A673 (cell line): Measurements from ENCODE around the gene NEK8. TPM values are rescaled to one million over a fixed set of nuclear protein-coding genes. Genes with fewer than 3 reads are reported as not detected.
"Not testable (repeated sequence)": the region's sequence is repeated elsewhere in the genome, so short reads cannot be mapped to it uniquely, and the experiment has no call there.

Experiments used
- BruUV-seq: library from RNA; stranded (reverse); fragments of 400-500 nt; replicated peaks from 2 replicates; lab custom pipeline; 2021; lab: Mats Ljungman, UMichigan
- CTCF ChIA-PET: fragments of 300-600 bp; sonication (Branson Sonifier 250); formaldehyde crosslinking; loops from one replicate; lab custom pipeline; 2022; ENCODE audit warnings: antibody characterized with exemption; lab: Charles Lee
- POLR2A ChIA-PET: fragments of 300-600 bp; sonication (Branson Sonifier 250); formaldehyde crosslinking; loops from one replicate; lab custom pipeline; 2022; ENCODE audit warnings: antibody characterized with exemption; ENCODE audit not compliant: low non-redundant PET; lab: Charles Lee
- DNase-seq: peaks from one replicate; pipeline ENCODE4 v3.0.0-alpha.2; 2015; ENCODE audit warnings: low spot score
- H3K27ac ChIP-seq: fragments of 200-600 bp; sonication (generic); 2 replicates; pipeline ENCODE4 v1.5.1; 2016; ENCODE audit warnings: mixed run types, low read depth, mild to moderate bottlenecking, mixed read lengths, antibody characterized with exemption, low read length; ENCODE audit not compliant: poor library complexity, severe bottlenecking
- H3K27me3 ChIP-seq: fragments of 200-600 bp; sonication (generic); replicated peaks from 2 replicates; pipeline ENCODE4 v1.6.1; 2017; ENCODE audit warnings: mixed run types, low read depth, mild to moderate bottlenecking, mixed read lengths, antibody characterized with exemption, low read length; ENCODE audit not compliant: insufficient read depth, poor library complexity
- H3K36me3 ChIP-seq: fragments of 200-600 bp; sonication (generic); 2 replicates; pipeline ENCODE4 v1.6.1; 2016; ENCODE audit warnings: mixed run types, mild to moderate bottlenecking, mixed read lengths, antibody characterized with exemption, low read length; ENCODE audit not compliant: insufficient read depth, poor library complexity, severe bottlenecking
- H3K4me1 ChIP-seq: fragments of 200-600 bp; sonication (generic); 2 replicates; pipeline ENCODE4 v1.6.1; 2017; ENCODE audit warnings: mixed run types, mild to moderate bottlenecking, mixed read lengths, antibody characterized with exemption, low read length; ENCODE audit not compliant: insufficient read depth, poor library complexity, severe bottlenecking
- H3K4me3 ChIP-seq: fragments of 200-600 bp; sonication (generic); 2 replicates; pipeline ENCODE4 v1.5.1; 2016; ENCODE audit warnings: low read depth, mixed run types, mild to moderate bottlenecking, mixed read lengths, low read length; ENCODE audit not compliant: poor library complexity, severe bottlenecking
- H3K9me3 ChIP-seq: fragments of 200-600 bp; sonication (generic); 2 replicates; pipeline ENCODE4 v1.6.1; 2016; ENCODE audit warnings: mixed run types, low read depth, mild to moderate bottlenecking, mixed read lengths, antibody characterized with exemption, low read length; ENCODE audit not compliant: poor library complexity, severe bottlenecking
- EZH2 ChIP-seq: fragments of 200-600 bp; sonication (generic); IDR thresholded peaks from 2 replicates; pipeline ENCODE4 v1.6.1; 2017; ENCODE audit warnings: borderline replicate concordance, low read depth, mild to moderate bottlenecking, mixed read lengths, antibody characterized with exemption, low read length; ENCODE audit not compliant: poor library complexity, severe bottlenecking
- intact Hi-C: fragments of 100-400 bp; cut with micrococcal nuclease; formaldehyde crosslinking; loops from one replicate; pipeline ENCODE4 v1.10.0; 2022; ENCODE audit not compliant: unreplicated experiment
- total RNA-seq: library from RNA; stranded (reverse); gene quantifications from 2 replicates; pipeline ENCODE4 v1.2.3, GENCODE V29; 2021
- TF ChIP-seq, protein P1 (sequence below): fragments of 300-800, 200-600 bp; sonication (generic); conservative IDR thresholded peaks from 2 replicates; pipeline ENCODE4 v1.5.1; 2017; ENCODE audit warnings: low read depth, mild to moderate bottlenecking, antibody characterized with exemption, low read length, moderate library complexity, mixed read lengths

Gene NEK8
- total RNA-seq, 1 experiment from 2014 or later: 3.9 TPM

DNA sequence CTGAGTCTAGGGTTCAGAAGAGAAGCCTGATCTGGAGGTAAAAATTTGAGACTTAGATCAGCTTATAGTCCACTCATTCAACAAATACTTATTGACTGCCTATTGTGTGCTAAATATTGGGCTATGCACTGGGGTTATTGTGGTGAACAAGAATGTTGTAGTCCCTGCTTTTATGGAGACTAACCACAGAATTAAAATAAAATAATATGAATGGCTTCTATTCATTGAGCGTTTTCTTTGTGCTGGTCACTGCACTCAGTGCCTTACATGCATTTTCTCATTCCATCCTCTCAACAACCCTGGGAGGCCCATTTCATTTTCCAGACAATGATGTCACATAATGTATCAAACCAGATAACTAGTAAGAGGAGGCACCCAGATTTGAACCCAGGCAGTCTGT is 4.8 kb downstream of the NEK8 start:
- no peaks in the 10 kb centered on the region for H3K27me3 ChIP-seq
- CTCF ChIA-PET: no interaction called here
- H3K4me1 ChIP-seq: no peaks in the 10 kb centered on the region
- H3K9me3 ChIP-seq: no peaks in the 10 kb centered on the region
- no peak for DNase-seq
- TF ChIP-seq EZH2: no peak
- TF ChIP-seq, protein P1, sequence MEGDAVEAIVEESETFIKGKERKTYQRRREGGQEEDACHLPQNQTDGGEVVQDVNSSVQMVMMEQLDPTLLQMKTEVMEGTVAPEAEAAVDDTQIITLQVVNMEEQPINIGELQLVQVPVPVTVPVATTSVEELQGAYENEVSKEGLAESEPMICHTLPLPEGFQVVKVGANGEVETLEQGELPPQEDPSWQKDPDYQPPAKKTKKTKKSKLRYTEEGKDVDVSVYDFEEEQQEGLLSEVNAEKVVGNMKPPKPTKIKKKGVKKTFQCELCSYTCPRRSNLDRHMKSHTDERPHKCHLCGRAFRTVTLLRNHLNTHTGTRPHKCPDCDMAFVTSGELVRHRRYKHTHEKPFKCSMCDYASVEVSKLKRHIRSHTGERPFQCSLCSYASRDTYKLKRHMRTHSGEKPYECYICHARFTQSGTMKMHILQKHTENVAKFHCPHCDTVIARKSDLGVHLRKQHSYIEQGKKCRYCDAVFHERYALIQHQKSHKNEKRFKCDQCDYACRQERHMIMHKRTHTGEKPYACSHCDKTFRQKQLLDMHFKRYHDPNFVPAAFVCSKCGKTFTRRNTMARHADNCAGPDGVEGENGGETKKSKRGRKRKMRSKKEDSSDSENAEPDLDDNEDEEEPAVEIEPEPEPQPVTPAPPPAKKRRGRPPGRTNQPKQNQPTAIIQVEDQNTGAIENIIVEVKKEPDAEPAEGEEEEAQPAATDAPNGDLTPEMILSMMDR: no peak
- H3K4me3 ChIP-seq: no peak overlapping the region
- no TSS peak for BruUV-seq
- intact Hi-C loops: no loop called here
- POLR2A ChIA-PET: no interaction called here
- H3K36me3 ChIP-seq: no peaks in the 10 kb centered on the region
- no peak overlapping the region for H3K27ac ChIP-seq

DNA sequence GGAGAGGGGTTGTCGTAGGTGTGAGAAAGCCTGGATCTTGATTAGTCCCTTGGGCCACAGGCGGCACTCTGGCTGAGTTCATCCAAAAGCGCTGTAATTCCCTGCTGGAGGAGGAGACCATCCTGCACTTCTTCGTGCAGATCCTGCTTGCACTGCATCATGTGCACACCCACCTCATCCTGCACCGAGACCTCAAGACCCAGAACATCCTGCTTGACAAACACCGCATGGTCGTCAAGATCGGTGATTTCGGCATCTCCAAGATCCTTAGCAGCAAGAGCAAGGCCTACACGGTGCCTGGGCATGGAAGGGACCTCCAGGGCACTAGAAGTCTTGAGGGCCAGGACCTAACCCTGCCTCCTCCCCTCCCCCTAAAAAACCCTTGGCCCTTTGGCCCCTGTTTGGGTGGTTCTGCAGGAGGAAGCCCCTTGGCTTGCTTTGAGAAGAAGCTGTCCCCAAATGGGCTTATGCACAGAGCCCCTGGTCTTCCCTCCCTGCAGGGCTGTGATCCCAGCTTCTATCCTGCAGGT is 6.2 kb downstream of the NEK8 start:
- no peak for DNase-seq
- BruUV-seq: no TSS peak
- POLR2A ChIA-PET: no interaction called here

DNA sequence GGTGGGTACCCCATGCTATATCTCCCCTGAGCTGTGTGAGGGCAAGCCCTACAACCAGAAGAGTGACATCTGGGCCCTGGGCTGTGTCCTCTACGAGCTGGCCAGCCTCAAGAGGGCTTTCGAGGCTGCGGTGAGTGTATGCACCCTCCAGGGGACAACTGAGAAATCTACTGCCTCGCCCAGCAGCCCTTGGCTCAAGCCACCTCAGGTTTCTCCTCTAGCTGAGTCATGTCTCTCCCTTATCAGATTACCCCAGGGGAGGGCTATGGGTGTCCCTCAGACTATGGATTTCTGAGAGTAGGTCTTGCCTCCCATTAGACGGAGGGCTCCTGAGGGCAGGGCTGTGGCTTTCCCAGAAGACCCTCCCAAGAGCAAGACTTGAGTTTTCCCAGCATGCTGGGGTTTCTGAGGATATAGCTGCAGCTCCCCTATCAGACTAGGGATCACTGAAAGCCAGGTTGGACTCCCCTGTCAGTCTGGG is 6.7 kb downstream of the NEK8 start:
- no TSS peak for BruUV-seq
- no peak for DNase-seq
- ChIA-PET POLR2A (no interaction called here), CTCF (no interaction called here)
- TF ChIP-seq, protein P1: no peak
- no peak for TF ChIP-seq EZH2
- H3K4me1 ChIP-seq: no peaks in the 10 kb centered on the region
- H3K4me3 ChIP-seq: no peak overlapping the region
- H3K27ac ChIP-seq: no peak overlapping the region
- no peaks in the 10 kb centered on the region for H3K36me3 ChIP-seq
- H3K9me3 ChIP-seq: no peaks in the 10 kb centered on the region
- intact Hi-C loops: no loop called here
- H3K27me3 ChIP-seq: no peaks in the 10 kb centered on the region

More for the DNA sequence above, 6.2 kb downstream of the NEK8 start:
- Histone ChIP-seq H3K4me1 (no peaks in the 10 kb centered on the region), H3K36me3 (no peaks in the 10 kb centered on the region), H3K27ac (no peak overlapping the region), H3K27me3 (no peaks in the 10 kb centered on the region), H3K9me3 (no peaks in the 10 kb centered on the region), H3K4me3 (no peak overlapping the region)
- intact Hi-C loops: no loop called here
- TF ChIP-seq EZH2: no peak
- TF ChIP-seq, protein P1: no peak
- CTCF ChIA-PET: interaction anchor here (0.6 kb wide), 1 partner anchor 374 kb away, joined by 3 read pairs; no protein-coding TSS in a partner anchor

DNA sequence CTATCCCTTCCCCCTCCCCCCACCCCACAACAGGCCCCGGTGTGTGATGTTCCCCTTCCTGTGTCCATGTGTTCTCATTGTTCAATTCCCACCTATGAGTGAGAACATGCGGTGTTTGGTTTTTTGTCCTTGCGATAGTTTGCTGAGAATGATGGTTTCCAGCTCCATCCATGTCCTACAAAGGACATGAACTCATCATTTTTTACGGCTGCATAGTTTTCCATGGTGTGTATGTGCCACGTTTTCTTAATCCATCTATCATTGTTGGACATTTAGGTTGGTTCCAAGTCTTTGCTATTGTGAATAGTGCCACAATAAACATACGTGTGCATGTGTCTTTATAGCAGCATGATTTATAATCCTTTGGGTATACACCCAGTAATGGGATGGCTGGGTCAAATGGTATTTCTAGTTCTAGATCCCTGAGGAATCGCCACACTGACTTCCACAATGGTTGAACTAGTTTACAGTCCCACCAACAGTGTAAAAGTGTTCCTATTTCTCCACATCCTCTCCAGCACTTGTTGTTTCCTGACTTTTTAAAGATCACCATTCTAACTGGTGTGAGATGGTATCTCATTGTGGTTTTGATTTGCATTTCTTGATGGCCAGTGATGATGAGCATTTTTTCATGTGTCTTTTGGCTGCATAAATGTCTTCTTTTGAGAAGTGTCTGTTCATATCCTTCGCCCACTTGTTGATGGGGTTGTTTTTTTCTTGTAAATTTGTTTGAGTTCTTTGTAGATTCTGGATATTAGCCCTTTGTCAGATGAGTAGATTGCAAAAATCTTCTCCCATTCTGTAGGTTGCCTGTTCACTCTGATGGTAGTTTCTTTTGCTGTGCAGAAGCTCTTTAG is 7.6 kb downstream of the NEK8 start:
- BruUV-seq, H3K9me3 ChIP-seq, H3K4me1 ChIP-seq, CTCF ChIA-PET, H3K27me3 ChIP-seq, H3K4me3 ChIP-seq, DNase-seq, H3K36me3 ChIP-seq, H3K27ac ChIP-seq, intact Hi-C loops, POLR2A ChIA-PET: not testable (repeated sequence)
